GM12872 (cell line): ENCODE measurements around the gene INAFM1.

Experiments used
- CTCF ChIP-seq: IDR thresholded peaks from 3 replicates; pipeline ENCODE4 v1.5.1; 2011; ENCODE audit warnings: low read depth, mild to moderate bottlenecking, low read length, moderate library complexity; ENCODE audit not compliant: insufficient read depth

INAFM1 gene

GRCh38 chr19:47315125-47315821 lies 40.6 kb downstream of the INAFM1 start:
- no peak for TF ChIP-seq CTCF

DNA sequence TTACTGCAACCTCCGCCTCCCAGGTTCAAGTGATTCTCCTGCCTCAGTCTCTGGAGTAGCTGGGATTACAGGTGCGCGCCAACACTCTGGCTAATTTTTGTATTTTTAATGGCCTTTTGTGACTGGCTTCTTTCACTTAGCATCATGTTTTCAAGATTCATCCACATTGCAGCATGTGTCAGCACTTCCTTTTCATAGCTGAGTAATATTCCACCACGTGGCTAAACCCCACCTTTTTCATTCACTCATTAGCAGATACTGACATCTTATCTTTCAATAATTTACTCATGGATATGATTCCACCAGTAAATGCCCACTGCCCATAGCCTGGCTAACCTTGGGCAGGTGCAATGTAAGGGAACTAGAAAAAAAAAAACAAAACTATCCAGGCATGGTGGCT lies 41.8 kb downstream of the INAFM1 start:
- TF ChIP-seq CTCF = no peak

DNA sequence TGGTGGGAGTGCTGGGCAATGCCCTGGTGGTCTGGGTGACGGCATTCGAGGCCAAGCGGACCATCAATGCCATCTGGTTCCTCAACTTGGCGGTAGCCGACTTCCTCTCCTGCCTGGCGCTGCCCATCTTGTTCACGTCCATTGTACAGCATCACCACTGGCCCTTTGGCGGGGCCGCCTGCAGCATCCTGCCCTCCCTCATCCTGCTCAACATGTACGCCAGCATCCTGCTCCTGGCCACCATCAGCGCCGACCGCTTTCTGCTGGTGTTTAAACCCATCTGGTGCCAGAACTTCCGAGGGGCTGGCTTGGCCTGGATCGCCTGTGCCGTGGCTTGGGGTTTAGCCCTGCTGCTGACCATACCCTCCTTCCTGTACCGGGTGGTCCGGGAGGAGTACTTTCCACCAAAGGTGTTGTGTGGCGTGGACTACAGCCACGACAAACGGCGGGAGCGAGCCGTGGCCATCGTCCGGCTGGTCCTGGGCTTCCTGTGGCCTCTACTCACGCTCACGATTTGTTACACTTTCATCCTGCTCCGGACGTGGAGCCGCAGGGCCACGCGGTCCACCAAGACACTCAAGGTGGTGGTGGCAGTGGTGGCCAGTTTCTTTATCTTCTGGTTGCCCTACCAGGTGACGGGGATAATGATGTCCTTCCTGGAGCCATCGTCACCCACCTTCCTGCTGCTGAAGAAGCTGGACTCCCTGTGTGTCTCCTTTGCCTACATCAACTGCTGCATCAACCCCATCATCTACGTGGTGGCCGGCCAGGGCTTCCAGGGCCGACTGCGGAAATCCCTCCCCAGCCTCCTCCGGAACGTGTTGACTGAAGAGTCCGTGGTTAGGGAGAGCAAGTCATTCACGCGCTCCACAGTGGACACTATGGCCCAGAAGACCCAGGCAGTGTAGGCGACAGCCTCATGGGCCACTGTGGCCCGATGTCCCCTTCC lies 45.5 kb downstream of the INAFM1 start:
- TF ChIP-seq CTCF = no peak

- TF ChIP-seq CTCF = no peak
Measured at GRCh38 chr19:47321630-47322029, 46.9 kb downstream of the INAFM1 start.

- no peak for TF ChIP-seq CTCF
Measured at GRCh38 chr19:47322058-47322457, 47.4 kb downstream of the INAFM1 start.

GRCh38 chr19:47323409-47323808 lies 48.7 kb downstream of the INAFM1 start:
- TF ChIP-seq CTCF = no peak

DNA sequence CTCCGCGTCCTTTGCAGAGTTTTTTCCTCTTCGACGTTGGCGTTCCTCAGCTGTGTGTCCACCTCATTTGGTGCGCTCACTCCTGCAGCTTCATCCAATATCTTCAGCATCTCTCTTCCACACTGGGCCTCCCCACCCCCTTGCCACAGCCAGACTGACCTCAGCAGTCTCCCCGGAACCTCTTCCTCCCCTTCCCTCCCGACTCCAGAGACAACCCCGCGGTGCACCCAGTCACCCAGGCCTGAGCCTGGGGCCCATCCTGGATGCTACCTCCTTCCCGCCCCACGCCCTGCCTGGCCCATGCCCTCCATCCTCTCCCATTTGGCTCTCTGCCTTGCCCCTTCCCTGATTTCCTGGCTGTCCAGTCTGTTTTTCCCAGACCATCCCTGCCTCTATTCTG lies 49.2 kb downstream of the INAFM1 start:
- no peak for TF ChIP-seq CTCF
